GM19397 (cell line): ENCODE results near the gene RBM17.
"Not testable (repeated sequence)": the region's sequence is repeated elsewhere in the genome, so short reads cannot be mapped to it uniquely, and the experiment has no call there.

ENCODE experiments used
- ATAC-seq: cut with Tn5 transposase; IDR thresholded peaks from one replicate; pipeline ENCODE4 v1.9.1; 2021; ENCODE audit warnings: mild to moderate bottlenecking, moderate library complexity; ENCODE audit not compliant: unreplicated experiment

Gene RBM17

DNA sequence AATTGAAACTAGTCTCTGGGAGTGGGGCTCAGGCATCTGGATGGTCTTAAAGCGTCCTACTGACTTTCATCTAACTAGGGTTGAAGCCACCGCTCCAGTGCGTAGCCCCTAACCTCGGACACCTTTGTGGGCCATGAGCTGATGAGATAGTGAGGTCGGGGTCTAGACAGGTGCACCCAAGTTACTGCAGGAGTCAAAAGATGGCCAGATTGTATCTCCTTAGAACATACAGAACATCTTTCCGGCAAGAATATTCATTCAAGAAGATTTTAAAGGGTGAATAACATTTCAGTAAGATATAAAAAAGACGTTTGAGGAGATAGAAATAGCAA is 20.6 kb downstream of the RBM17 start:
- no peak for ATAC-seq

DNA sequence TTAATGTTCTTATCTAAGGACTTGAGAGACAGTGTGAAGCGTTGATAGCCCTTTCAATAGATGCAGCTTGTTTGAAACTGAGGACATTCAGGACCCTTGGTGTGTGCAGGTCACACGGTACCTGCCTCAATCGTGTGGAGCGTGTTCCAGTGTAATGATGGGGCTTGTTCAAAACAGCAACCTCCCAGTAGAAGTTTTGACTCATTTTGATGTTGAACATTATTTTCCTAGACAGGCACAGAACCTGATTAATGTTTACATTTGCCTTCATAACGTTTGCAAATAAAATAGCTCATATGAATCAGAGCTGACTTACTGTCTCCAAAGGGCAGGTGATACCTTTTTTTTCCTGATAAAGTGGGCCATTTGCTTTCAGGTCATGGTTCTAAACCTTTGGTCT is 21.3 kb downstream of the RBM17 start:
- no peak for ATAC-seq

DNA sequence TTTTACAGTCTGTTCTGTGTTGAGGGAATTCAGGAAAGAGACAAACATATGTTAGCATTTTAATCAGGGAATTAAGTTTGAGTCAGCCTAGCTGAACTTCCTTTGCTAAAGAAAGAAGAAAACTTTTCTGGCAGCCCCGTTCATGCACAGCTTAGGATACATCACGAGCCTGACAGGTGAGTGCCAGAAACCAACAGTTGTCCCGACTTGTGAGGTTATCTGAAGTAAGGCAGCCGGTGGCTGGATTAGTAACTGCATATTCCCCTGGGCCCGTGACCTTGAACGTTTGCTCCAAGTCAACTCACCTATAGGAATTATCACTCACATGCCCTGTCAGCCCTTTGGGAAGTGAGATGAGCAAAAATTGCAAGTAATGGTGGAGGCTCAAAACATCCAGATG is 24.1 kb downstream of the RBM17 start:
- no peak for ATAC-seq

DNA sequence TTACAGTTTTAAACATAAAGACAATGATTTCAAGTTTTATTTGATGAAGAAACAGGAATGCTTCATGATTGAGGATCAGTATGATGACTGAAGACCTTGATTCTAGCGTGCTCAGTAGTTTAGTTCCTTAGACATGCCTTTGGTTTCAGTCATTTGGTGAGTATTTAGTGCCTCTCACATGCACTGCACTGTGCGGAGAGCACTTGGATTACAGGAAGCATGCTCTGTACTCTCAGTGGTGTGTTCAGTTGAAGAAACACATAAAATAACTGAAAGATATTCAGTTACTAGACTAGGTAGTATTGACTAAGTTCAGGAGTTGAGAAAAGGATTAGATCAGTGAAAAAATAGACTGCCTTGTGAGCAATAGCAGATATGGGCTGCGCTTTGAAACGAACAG is 25.5 kb downstream of the RBM17 start:
- ATAC-seq = no peak

DNA sequence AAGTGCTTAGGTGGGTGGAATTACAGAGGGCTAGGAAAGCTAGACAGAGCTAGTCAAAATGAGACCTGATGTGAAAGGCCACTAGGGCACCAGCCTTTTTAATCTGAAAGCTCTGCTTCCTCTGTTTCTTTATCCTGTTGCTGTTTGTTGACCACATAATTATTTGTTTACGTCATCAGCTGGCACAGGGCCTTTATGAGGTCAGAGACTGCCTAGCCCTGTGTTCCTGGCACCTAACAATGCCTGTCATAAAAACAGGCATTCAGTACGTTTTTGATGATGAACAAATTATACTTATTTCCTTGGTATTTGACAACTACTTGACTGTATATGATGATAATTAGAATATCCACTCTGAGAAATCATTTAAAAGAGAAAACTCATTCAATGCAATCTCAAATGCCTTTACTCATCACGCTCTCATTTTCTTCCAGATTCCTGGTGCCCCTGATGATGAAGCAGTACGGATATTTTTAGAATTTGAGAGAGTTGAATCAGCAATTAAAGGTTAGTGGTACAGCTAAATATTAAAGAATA is 26.0 kb downstream of the RBM17 start:
- ATAC-seq = no peak

DNA sequence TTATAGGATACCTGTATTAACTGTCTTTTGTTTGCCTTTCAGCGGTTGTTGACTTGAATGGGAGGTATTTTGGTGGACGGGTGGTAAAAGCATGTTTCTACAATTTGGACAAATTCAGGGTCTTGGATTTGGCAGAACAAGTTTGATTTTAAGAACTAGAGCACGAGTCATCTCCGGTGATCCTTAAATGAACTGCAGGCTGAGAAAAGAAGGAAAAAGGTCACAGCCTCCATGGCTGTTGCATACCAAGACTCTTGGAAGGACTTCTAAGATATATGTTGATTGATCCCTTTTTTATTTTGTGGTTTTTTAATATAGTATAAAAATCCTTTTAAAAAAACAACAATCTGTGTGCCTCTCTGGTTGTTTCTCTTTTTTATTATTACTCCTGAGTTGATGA is 26.6 kb downstream of the RBM17 start:
- no peak for ATAC-seq

DNA sequence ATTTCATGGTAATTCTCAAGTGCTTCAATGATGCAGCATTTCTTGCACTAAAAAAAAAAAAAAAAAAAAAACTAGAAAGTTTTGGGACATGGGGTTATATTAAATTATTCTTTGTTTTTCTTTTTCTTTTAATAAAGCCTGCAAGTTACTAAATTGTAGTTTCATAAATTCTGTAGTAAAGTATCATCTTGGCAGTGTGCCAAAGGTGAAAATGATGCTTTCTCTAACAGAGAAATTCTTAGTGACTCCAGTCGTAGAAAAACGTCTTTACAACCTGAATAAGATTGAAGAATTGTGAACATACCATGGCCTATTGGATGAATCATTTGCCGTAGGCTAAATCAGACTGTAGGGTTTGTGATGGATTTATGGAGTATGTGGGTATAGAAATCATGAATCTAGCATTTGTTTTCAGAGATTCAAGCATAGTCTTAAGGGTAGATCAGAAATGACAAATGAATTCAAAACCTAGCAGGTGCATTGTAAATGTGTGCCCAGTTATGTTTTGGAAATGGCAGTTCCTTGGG is 27.1 kb downstream of the RBM17 start:
- ATAC-seq = no peak

DNA sequence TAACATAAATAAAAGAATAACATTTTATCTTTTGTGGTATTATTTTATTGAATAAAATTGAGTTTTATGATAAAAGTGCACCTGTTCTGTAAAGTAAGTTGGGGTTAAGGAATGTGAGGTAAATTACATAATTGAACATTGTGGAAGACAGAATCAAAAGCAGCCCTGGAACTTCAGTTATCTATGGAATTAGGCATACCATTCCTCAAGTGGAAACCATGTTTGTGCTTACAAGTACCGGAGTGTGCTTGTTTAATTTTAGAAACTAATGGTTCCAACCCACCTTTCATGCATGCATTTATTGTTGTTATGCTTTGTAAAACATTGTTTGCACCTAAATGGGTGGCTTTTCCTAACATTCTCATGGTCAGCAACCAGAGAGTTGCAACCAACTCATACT is 28.0 kb downstream of the RBM17 start:
- no peak for ATAC-seq

DNA sequence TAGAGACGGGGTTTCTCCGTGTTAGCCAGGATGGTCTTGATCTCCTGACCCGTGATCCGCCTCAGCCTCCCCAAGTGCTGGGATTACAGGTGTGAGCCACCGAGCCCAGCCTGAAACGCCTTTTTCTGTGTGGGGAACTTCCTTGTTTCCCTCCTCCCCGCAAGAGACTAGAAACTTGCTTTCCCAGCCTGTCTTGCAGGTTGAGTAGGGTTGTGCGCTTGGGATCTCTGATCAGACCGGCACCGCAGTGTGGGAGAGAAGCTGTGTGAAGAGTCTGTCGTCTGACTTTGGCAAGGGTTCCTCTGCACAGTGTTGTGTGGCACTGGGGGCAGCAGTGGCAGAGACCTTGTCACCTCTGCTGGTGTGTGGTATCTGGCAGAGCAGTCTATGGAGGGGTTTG is 28.9 kb downstream of the RBM17 start:
- ATAC-seq = no peak

DNA sequence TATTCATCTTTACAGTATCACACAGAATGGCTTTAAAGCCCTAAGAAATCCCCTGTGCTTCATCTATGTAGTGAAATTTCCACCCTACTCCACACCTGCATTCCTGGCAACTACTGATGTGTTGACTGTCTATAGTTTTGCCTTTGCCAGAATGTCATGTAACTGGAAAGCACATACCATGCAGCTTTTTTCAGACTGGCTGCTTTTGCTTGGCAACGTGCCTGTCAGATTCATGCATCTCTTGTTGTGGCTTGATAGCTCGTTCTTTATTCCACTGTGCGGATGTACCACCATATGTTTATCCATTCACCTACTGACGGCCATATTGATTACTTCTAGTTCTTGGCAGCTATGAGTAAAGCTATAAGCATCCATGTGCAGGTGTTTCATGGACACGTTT is 30.6 kb downstream of the RBM17 start:
- no peak for ATAC-seq

DNA sequence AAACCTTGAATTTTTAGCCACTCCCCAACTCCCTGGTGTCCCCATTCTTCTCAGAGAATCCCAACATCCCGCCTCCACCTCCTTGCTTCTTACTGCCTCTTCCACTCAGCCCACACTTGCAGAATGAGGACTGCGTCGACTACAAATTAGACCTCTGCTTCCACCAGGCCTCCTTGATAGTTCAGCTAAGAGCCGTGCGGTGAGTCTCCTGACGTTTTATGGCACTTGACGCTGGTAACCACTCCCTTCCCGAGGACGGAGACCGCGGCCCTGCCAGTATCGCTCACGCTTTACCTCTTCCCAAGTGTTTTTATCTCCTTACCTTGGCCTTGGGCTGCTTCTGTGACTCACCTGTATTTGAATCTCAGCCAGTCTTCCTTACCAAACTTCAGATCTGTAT is 31.1 kb downstream of the RBM17 start:
- no peak for ATAC-seq

DNA sequence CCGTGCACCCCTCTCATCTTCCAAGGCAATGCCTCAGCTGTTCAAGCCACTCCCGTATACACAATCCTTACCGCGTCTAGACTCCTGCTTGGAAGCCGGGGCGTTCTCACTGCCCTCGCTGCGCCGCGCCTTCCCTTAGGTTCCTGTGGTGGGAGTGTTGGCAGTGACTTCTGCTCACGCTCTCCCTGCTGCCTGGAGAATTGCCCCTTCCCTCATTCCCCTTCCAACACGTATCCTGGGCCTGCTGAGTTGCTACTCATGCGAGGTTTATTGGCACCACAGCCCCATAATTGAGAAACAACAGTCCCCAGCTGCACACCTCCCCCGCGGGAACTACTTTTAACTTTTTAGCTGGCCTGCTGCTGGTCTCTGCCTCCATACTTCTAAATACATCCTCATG is 31.9 kb downstream of the RBM17 start:
- no peak for ATAC-seq

DNA sequence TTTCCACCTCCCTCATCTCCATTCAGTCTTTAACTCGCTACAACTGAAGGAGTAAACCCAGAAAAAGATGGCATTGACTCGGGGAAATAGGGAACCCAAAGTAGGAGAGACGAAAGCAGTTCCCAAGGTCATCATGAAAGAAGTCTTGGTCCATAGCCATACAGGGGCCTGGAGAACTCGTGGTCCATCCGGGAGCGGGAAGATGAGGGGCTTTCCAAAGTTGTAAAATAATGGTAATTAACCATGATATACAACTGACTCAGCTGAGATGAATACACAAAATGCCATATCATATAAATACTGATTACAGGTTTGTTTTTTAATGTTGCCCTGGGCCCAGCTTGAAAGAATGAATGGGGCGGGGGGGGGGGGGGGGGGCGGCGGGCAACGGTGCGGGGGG is 32.3 kb downstream of the RBM17 start:
- ATAC-seq = no peak

DNA sequence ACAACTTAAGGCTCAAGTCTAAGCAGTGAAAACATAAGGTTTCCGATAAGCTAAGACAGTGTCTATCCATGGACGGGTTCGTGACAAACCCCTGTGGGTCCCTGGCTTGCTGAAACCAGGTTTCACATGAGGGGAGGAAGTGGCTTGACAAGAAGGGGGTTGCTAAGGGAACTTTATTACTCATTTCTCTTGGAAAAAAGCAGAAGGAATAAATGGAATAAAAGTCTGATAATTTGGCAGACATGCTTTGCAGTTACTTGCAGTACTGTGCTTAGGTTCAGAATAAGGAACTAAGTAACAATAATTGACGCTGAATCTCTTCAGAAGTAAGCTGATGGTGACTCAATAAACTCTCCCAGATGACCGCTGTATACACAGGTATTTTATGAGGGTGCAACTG is 34.7 kb downstream of the RBM17 start:
- no peak for ATAC-seq

DNA sequence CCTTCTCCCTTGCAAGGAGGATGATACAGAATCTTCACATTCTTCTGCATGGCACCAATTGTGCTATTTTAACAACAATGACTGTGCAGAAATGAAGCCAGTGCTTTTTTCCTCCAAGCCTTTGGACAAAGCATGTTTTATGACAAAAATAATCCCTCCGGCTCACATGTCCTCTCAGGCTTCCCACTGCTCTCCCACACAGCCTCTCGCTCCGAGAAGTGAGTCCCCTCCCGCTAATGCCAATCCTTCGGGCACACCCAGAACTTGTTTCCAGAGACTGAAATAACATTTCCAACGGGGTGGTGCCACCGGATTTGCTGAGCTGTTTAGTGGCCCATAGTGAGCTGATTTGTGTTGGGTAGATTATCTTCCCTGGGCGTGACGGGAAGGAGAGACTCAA is 35.8 kb downstream of the RBM17 start:
- ATAC-seq = no peak

DNA sequence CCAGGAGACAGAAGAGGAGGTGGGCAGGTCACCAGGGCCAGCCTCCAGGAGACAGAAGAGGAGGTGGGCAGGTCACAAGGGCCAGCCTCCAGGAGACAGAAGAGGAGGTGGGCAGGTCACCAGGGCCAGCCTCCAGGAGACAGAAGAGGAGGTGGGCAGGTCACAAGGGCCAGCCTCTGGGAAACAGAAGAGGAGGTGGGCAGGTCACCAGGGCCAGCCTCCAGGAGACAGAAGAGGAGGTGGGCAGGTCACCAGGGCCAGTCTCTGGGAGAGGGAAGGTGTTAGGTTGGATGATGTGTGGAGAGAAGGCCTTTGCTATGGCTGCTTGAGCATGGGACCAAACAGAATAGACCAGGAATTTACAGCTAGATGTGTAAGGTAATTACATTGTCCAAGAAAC is 38.6 kb downstream of the RBM17 start:
- ATAC-seq = not testable (repeated sequence)

DNA sequence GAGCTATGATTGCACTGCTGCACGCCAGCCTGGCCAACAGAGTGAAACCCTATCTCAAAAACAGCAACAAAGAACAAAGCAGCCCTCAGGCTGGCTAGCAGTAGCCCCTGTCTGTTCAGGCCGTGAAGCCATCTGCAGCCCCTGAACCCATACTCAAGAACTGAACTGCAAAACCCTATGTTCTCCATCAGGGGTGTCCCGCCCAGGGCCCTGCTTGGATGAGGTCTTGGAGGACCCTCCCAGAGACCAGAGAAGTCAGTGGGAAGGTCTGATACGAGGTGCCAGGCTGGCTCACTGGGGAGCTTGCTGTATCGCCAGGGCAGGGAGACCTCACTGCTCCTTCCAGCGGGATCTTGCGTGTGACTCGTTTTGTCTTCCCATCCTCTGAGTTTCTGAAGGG is 39.3 kb downstream of the RBM17 start:
- ATAC-seq = no peak

DNA sequence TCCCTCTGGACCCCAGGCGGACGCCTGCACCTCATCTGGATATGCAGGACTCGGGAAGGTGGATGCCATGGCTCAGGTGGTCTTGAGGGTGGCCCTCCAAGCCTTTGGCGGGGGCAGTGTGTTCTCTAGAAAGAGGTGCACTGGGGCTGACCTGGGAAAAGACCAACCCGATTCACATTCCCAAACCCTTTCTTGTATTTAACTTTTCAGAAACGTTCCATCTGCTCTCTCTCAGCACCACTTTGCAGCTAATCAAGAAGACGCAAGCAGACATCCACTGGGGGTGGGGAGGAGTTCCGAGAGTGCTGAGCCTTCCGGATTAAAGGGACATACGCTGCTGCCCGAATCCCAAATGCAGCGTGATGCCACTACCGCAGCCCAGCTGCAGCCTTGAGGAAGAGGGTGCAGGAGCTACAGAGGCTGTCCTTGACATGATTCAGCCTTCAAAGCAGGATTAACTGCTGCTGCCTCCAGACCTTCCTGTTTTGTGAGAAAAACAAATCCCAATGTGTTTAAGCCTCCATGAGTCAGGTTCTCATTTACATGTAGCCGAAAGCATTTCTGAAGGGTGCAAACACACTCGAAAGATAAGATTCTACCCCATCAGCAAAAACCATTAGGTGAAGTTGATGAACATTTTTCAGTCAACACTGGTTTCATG is 39.9 kb downstream of the RBM17 start:
- ATAC-seq = no peak

DNA sequence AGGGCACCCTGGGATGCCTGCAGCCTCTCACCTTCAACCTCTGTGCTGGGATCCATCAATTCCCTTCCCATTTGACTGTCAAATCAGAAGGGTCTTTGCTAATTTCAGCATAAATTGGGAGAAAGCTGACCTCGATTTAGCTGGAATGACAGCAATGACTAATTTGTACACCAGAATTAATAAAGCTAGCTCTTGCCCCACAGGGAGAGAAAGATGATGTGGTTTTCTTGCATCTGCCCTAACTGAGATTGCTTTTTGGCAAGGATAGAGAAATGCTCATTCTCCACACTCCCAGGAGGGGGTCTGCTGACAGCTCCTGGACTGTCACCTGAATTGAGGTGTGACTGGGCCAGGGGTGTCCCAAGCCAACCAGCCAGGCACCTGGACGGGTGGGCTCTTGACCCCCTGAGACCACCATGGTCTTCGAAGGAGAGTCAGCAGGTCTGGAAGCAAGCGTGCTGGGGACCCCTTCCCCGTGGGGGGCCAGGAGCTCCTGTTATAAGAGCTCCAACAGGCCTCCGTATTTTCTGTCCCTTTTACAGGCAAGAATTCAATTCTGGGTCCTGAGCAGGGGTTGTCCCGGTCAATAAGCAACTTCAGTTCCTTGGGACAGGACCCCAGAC is 42.1 kb downstream of the RBM17 start:
- ATAC-seq = no peak

DNA sequence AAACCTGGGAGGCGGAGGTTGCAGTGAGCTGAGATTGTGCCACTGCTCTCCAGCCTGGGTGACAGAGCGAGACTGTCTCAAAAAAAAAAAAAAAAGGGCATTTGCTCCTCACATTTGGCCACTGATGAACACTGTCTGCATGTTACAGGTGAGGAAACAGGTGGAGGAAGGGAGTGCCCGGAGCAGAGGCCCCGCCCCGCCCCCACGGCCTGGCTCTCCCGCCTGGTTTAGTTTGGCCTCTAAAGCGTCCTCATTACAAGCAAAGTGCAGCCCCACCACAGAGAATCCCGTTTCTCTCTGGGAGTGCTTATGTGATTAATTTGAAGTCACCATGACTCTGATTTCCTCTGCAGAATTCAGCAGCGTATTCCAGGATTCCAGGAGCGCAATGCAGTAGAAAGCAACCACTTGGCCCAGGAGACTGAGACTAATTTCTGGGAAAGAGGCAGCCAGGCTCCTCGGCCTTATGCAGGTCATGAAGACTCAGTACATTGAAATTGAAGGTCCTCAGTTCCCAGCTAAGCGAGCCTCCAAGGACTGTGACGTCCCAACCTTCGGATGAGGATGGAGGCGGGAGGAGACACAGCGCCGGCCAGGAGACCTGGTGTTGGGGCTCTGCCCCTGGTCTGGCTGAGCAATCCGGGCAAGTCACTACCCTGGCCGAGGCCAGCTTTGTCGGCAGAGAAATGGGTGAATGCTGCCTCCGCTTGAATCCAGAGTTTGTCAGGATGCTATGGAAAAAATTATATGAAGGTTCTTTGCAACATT is 44.7 kb downstream of the RBM17 start:
- no peak for ATAC-seq

DNA sequence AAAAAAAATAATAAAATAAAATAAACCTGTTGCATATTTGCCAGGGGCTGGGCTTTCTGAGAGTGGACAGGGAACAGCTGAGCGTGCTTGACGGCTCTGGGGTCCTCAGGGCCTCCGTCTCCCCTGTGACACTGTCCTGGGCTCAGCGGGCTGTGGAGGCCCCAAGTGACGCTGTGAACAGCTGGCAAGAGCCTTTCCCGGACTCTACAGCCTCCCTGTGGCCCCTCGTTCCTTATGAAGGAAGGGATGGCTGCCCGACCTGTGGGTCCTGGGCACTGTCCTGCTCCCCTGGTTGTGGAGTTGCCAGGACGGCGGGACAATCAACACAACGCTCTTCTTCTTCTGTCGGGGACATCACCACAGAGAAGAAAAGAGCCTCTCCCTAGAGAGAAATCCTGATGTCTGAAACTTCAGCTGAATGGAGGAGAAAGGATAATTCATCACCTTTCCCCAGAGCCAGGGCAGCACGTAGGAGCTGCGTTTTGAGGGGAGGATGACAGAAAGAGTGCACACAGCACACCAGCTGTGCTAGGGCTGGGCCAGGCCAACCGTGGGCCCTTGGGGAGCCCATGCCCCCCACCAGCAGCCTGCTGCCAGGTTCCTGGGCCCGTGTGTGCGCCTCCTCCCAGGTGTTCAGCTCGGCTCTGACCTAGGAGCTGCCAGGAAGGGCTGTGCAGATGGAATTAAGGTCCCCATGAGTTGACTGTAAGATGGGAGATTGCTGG is 45.4 kb downstream of the RBM17 start:
- no peak for ATAC-seq
